ENCODE measurements around the gene NPAS2. TPM values are rescaled to one million over a fixed set of nuclear protein-coding genes. Genes with fewer than 3 reads are reported as not detected.

Gene NPAS2
- total RNA-seq, 5 donors from 2014 or later (not counting 1 experiment from before 2014, with no cell fraction given) = 3.5 to 9.5 (median 4.4) TPM

DNA sequence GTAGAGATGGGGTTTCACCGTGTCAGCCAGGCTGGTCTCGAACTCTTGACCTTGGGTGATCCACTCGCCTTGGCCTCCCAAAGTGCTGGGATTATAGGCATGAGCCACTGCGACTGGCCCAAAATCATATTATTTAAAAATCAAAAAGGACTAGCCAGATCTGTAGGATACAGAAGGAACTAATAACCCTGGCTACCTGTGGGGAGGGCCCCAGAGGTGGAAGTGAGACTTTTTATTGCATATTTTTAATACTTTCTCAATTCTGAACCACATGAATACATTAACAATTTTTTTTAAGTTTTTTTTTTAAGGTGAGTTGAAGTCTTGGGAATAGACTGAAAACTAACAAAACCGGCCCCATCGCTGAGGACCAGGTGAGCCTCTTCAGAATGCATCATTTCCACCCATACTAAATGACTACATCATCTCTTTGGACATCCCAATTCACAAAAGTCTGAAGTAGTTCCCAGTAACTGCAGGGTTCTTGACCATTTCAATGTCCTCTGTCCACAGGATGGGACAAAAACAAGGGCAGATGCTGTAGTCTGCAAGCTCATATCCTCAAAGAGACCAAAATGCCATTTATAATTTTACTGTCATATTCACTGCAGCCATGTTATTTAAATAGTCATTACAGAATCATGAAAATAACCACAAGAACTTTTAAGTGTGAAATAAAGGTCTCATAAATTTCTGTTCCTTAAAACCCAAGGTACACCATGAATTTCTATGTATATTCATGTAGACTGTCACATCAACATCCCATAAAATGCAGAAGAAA is 203.6 kb downstream of the NPAS2 start:
- Mint-ChIP-seq H3K9me3 (no peaks in the 10 kb centered on the region), H3K27me3 (no peaks in the 10 kb centered on the region), H3K36me3 (peaks cover 3% of the 10 kb centered on the region), H3K27ac (no peak overlapping the region), H3K4me1 (no peaks in the 10 kb centered on the region), H3K4me3 (no peak overlapping the region)
- CTCF ChIA-PET = no interaction called here
- no peak overlapping the region for H3K27ac ChIP-seq (ENCODE audit: low read length)
- H3K36me3 ChIP-seq (ENCODE audit: control insufficient read depth in 2 of 2, extremely low read depth in 1 of 2, insufficient read depth in 1 of 2, low read length in 1 of 2) = peaks cover 3 to 6% of the 10 kb centered on the region in 2 donors
- ATAC-seq (replicated peaks in 1 of 4) (no peak), DNase-seq (no peak)
- WGBS (ENCODE audit: insufficient coverage) = 100% methylated on average over 2 of the region's 6 CpGs
- POLR2A ChIA-PET = no interaction called here
- H3K9me3 ChIP-seq = no peaks in the 10 kb centered on the region
- H3K4me3 ChIP-seq (ENCODE audit: control insufficient read depth in 1 of 2, extremely low read depth in 1 of 2, low read length in 1 of 2) = no peak overlapping the region
- no peaks in the 10 kb centered on the region for H3K4me1 ChIP-seq (ENCODE audit: control insufficient read depth in 1 of 2, extremely low read depth in 1 of 2, insufficient read depth in 2 of 2, low read length in 2 of 2)
- peaks cover 0 to 3% of the 10 kb centered on the region in 2 experiments for H3K27me3 ChIP-seq (replicated peaks in 1 of 2; ENCODE audit: control insufficient read depth in 2 of 2, extremely low read depth in 1 of 2, insufficient read depth in 2 of 2, low read length in 1 of 2)

DNA sequence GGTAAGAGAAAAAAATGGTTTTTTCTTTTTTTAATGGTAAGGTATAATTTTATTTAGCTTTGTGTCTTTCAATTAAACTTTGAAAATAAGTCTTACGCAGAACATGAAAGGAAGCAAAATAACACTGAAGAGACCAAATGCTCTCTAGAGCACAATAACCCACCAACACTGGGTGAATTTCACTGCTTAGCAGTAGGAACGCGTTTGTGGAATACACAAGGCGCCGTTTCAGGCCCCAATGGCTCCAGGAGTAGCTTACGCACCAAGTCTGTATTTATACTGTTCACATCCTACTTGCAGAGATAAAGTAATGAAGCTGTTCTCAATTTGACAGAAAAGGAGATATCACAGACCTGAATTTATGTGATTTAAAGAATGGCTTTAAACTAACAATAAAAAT is 205.6 kb downstream of the NPAS2 start:
- Mint-ChIP-seq H3K27ac (no peak overlapping the region), H3K36me3 (no peaks in the 10 kb centered on the region), H3K4me3 (no peak overlapping the region), H3K27me3 (no peaks in the 10 kb centered on the region), H3K9me3 (no peaks in the 10 kb centered on the region), H3K4me1 (no peaks in the 10 kb centered on the region)
- ATAC-seq (replicated peaks in 1 of 4) = no peak
- Histone ChIP-seq H3K36me3 (ENCODE audit: control insufficient read depth in 2 of 2, extremely low read depth in 1 of 2, insufficient read depth in 1 of 2, low read length in 1 of 2) (peaks cover 0 to under 1% of the 10 kb centered on the region in 2 donors), H3K9me3 (no peaks in the 10 kb centered on the region), H3K27me3 (replicated peaks in 1 of 2; ENCODE audit: control insufficient read depth in 2 of 2, extremely low read depth in 1 of 2, insufficient read depth in 2 of 2, low read length in 1 of 2) (peaks cover 0 to 9% of the 10 kb centered on the region in 2 experiments), H3K4me1 (ENCODE audit: control insufficient read depth in 1 of 2, extremely low read depth in 1 of 2, insufficient read depth in 2 of 2, low read length in 2 of 2) (no peaks in the 10 kb centered on the region), H3K27ac (ENCODE audit: low read length) (no peak overlapping the region), H3K4me3 (ENCODE audit: control insufficient read depth in 1 of 2, extremely low read depth in 1 of 2, low read length in 1 of 2) (no peak overlapping the region)
- CTCF ChIA-PET = no interaction called here
- no peak for DNase-seq
- POLR2A ChIA-PET = no interaction called here
- no CpG with 5 or more reads among the region's 6 CpGs for whole genome bisulfite sequencing (ENCODE audit: insufficient coverage)

GRCh38 chr2:101026253-101026701 is 206.3 kb downstream of the NPAS2 start:
- peaks cover 0 to 9% of the 10 kb centered on the region in 2 experiments for H3K27me3 ChIP-seq (replicated peaks in 1 of 2; ENCODE audit: control insufficient read depth in 2 of 2, extremely low read depth in 1 of 2, insufficient read depth in 2 of 2, low read length in 1 of 2)
- H3K9me3 ChIP-seq = no peaks in the 10 kb centered on the region
- H3K4me3 ChIP-seq (ENCODE audit: control insufficient read depth in 1 of 2, extremely low read depth in 1 of 2, low read length in 1 of 2) = no peak overlapping the region
- ATAC-seq (replicated peaks in 1 of 4) = no peak
- DNase-seq = no peak
- Mint-ChIP-seq H3K9me3 (no peaks in the 10 kb centered on the region), H3K27me3 (no peaks in the 10 kb centered on the region), H3K4me1 (no peaks in the 10 kb centered on the region), H3K27ac (no peak overlapping the region), H3K4me3 (no peak overlapping the region), H3K36me3 (no peaks in the 10 kb centered on the region)
- ChIA-PET POLR2A (no interaction called here), CTCF (no interaction called here)
- 21% methylated on average over 2 of the region's 9 CpGs for WGBS (ENCODE audit: insufficient coverage)
- no peaks in the 10 kb centered on the region for H3K36me3 ChIP-seq (ENCODE audit: control insufficient read depth in 2 of 2, extremely low read depth in 1 of 2, insufficient read depth in 1 of 2, low read length in 1 of 2)
- H3K27ac ChIP-seq (ENCODE audit: low read length) = no peak overlapping the region
- H3K4me1 ChIP-seq (ENCODE audit: control insufficient read depth in 1 of 2, extremely low read depth in 1 of 2, insufficient read depth in 2 of 2, low read length in 2 of 2) = no peaks in the 10 kb centered on the region

- ChIA-PET POLR2A (no interaction called here), CTCF (no interaction called here)
- H3K4me3 ChIP-seq (ENCODE audit: control insufficient read depth in 1 of 2, extremely low read depth in 1 of 2, low read length in 1 of 2) = no peak overlapping the region
- no peaks in the 10 kb centered on the region for H3K4me1 Mint-ChIP-seq
- peaks cover 0 to 9% of the 10 kb centered on the region in 2 experiments for H3K27me3 ChIP-seq (replicated peaks in 1 of 2; ENCODE audit: control insufficient read depth in 2 of 2, extremely low read depth in 1 of 2, insufficient read depth in 2 of 2, low read length in 1 of 2)
- no peak overlapping the region for H3K4me3 Mint-ChIP-seq
- H3K9me3 ChIP-seq = no peaks in the 10 kb centered on the region
- H3K27ac Mint-ChIP-seq = no peak overlapping the region
- DNase-seq = no peak
- H3K27me3 Mint-ChIP-seq = peaks cover 0 to 2% of the 10 kb centered on the region in 2 donors
- ATAC-seq (replicated peaks in 1 of 4) = no peak
- no peak overlapping the region for H3K27ac ChIP-seq (ENCODE audit: low read length)
- no peaks in the 10 kb centered on the region for H3K36me3 Mint-ChIP-seq
- no peaks in the 10 kb centered on the region for H3K36me3 ChIP-seq (ENCODE audit: control insufficient read depth in 2 of 2, extremely low read depth in 1 of 2, insufficient read depth in 1 of 2, low read length in 1 of 2)
- no peaks in the 10 kb centered on the region for H3K9me3 Mint-ChIP-seq
- 92% methylated on average over 6 of the region's 15 CpGs for WGBS (ENCODE audit: insufficient coverage)
- no peaks in the 10 kb centered on the region for H3K4me1 ChIP-seq (ENCODE audit: control insufficient read depth in 1 of 2, extremely low read depth in 1 of 2, insufficient read depth in 2 of 2, low read length in 2 of 2)
These were observed 207.1 kb downstream of the NPAS2 start for GRCh38 chr2:101026923-101027469.

GRCh38 chr2:101027852-101028251 is 207.9 kb downstream of the NPAS2 start:
- H3K27ac ChIP-seq (ENCODE audit: low read length) = no peak overlapping the region
- no peak overlapping the region for H3K27ac Mint-ChIP-seq
- peaks cover 0 to 9% of the 10 kb centered on the region in 2 experiments for H3K27me3 ChIP-seq (replicated peaks in 1 of 2; ENCODE audit: control insufficient read depth in 2 of 2, extremely low read depth in 1 of 2, insufficient read depth in 2 of 2, low read length in 1 of 2)
- no peaks in the 10 kb centered on the region for H3K9me3 ChIP-seq
- no peaks in the 10 kb centered on the region for H3K36me3 Mint-ChIP-seq
- H3K36me3 ChIP-seq (ENCODE audit: control insufficient read depth in 2 of 2, extremely low read depth in 1 of 2, insufficient read depth in 1 of 2, low read length in 1 of 2) = no peaks in the 10 kb centered on the region
- ChIA-PET CTCF (no interaction called here), POLR2A (no interaction called here)
- WGBS (ENCODE audit: insufficient coverage) = 95% methylated on average over 8 of the region's 8 CpGs
- no peak for DNase-seq
- no peak overlapping the region for H3K4me3 Mint-ChIP-seq
- H3K4me3 ChIP-seq (ENCODE audit: control insufficient read depth in 1 of 2, extremely low read depth in 1 of 2, low read length in 1 of 2) = no peak overlapping the region
- no peaks in the 10 kb centered on the region for H3K4me1 ChIP-seq (ENCODE audit: control insufficient read depth in 1 of 2, extremely low read depth in 1 of 2, insufficient read depth in 2 of 2, low read length in 2 of 2)
- no peak for ATAC-seq (replicated peaks in 1 of 4)
- H3K27me3 Mint-ChIP-seq = peaks cover 0 to 5% of the 10 kb centered on the region in 2 donors
- no peaks in the 10 kb centered on the region for H3K4me1 Mint-ChIP-seq
- H3K9me3 Mint-ChIP-seq = no peaks in the 10 kb centered on the region

DNA sequence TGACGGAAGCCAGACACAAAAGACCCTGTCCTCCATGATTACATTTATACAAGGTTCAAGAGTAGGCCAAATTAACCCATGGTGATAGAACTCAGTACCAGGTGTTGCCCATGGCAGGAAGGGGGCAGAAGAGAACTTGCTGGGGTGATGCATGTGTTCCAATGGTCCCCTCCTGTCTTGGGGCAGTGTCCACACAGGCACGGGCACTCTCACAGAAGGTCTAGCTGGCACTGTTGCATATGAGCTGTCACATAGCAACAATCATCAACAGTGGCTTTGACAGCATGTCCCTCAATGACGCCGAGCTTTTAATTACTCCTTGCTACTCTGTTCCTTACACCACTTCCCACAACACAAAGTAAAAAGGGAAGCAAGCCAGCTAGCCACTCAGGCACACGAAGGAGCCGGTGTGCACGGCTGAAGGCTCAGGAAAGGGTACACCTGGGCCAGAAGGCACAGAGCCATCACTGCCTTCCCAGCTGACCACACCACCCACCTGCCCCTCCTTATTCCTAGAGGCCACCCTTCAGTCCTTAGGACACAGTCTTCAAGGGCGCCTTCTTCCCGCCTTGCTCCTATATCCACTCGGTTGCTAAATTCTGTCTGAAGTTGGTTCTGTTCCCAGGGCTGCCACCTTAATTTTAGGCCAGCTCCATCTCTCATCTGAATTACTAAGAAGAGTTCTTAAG is 211.1 kb downstream of the NPAS2 start:
- H3K9me3 Mint-ChIP-seq = no peaks in the 10 kb centered on the region

More for the DNA sequence above, 211.1 kb downstream of the NPAS2 start:
- Histone ChIP-seq H3K4me3 (ENCODE audit: control insufficient read depth in 1 of 2, extremely low read depth in 1 of 2, low read length in 1 of 2) (no peak overlapping the region), H3K9me3 (no peaks in the 10 kb centered on the region), H3K36me3 (ENCODE audit: control insufficient read depth in 2 of 2, extremely low read depth in 1 of 2, insufficient read depth in 1 of 2, low read length in 1 of 2) (no peaks in the 10 kb centered on the region), H3K27ac (ENCODE audit: low read length) (no peak overlapping the region), H3K4me1 (ENCODE audit: control insufficient read depth in 1 of 2, extremely low read depth in 1 of 2, insufficient read depth in 2 of 2, low read length in 2 of 2) (no peaks in the 10 kb centered on the region), H3K27me3 (replicated peaks in 1 of 2; ENCODE audit: control insufficient read depth in 2 of 2, extremely low read depth in 1 of 2, insufficient read depth in 2 of 2, low read length in 1 of 2) (peaks cover 0 to 17% of the 10 kb centered on the region in 2 experiments)
- Mint-ChIP-seq H3K27me3 (peaks cover 5 to 10% of the 10 kb centered on the region in 2 donors), H3K4me3 (no peak overlapping the region), H3K4me1 (no peaks in the 10 kb centered on the region), H3K36me3 (no peaks in the 10 kb centered on the region), H3K27ac (no peak overlapping the region)
- no peak for DNase-seq
- CTCF ChIA-PET = no interaction called here
- POLR2A ChIA-PET = no interaction called here
- no peak for ATAC-seq (replicated peaks in 1 of 4)
- WGBS (ENCODE audit: insufficient coverage) = 79% methylated on average over 2 of the region's 10 CpGs

Data from T-cell (primary cell).